WTC11 (cell line): ENCODE measurements around the gene LDLRAD3. TPM values are rescaled to one million over a fixed set of nuclear protein-coding genes. Genes with fewer than 3 reads are reported as not detected.

Source experiments
- ATAC-seq: fragments of 200-7000 bp; cut with Tn5 transposase; 2 replicates; pipeline ENCODE4 v1.10.0; 2021; ENCODE audit warnings: mild to moderate bottlenecking, moderate library complexity
- CTCF ChIA-PET: fragments of 300-600 bp; sonication (Branson Sonifier 250); formaldehyde crosslinking; loops from one replicate; lab custom pipeline; 2021; ENCODE audit warnings: antibody characterized with exemption; lab: Charles Lee
- POLR2A ChIA-PET: fragments of 350-600 bp; sonication (Branson Sonifier 250); formaldehyde crosslinking; loops from one replicate; lab custom pipeline; 2021; ENCODE audit warnings: antibody characterized with exemption; lab: Charles Lee
- DNase-seq: peaks from one replicate; pipeline ENCODE4 v3.0.0; 2021; ENCODE audit warnings: low spot score
- H3K27ac Mint-ChIP-seq: 2 replicates; pipeline ENCODE4 v1.8.0; 2021; ENCODE audit warnings: mixed read lengths
- H3K27me3 Mint-ChIP-seq: 2 replicates; pipeline ENCODE4 v1.8.0; 2021; ENCODE audit warnings: low read depth, mild to moderate bottlenecking, moderate library complexity, mixed read lengths
- H3K36me3 Mint-ChIP-seq: 2 replicates; pipeline ENCODE4 v1.8.0; 2021; ENCODE audit warnings: mixed read lengths
- H3K4me1 Mint-ChIP-seq: 2 replicates; pipeline ENCODE4 v1.8.0; 2022; ENCODE audit warnings: mixed read lengths
- H3K4me3 Mint-ChIP-seq: 2 replicates; pipeline ENCODE4 v1.8.0; 2021; ENCODE audit warnings: mild to moderate bottlenecking, moderate library complexity, mixed read lengths
- H3K9me3 Mint-ChIP-seq: 2 replicates; pipeline ENCODE4 v1.8.0; 2021; ENCODE audit warnings: mixed read lengths
- GRHL2 ChIP-seq: fragments of 250-450 bp; sonication (Bioruptor Pico); IDR thresholded peaks from 2 replicates; pipeline ENCODE4 v1.8.0; 2022; ENCODE audit warnings: mild to moderate bottlenecking, moderate library complexity; ENCODE audit not compliant: insufficient replicate concordance, severe bottlenecking
- JUN ChIP-seq: sonication (generic); formaldehyde crosslinking; IDR thresholded peaks from 2 replicates; pipeline ENCODE4 v1.8.0; 2023; ENCODE audit warnings: mild to moderate bottlenecking, missing genetic modification reagents
- NR3C1 ChIP-seq: sonication (generic); formaldehyde crosslinking; conservative IDR thresholded peaks from 2 replicates; pipeline ENCODE4 v1.8.1; 2023; ENCODE audit warnings: low read depth, mild to moderate bottlenecking, missing genetic modification reagents
- ZNF317 ChIP-seq: sonication (generic); formaldehyde crosslinking; IDR thresholded peaks from 2 replicates; pipeline ENCODE4 v1.8.1; 2023; ENCODE audit warnings: low read depth, mild to moderate bottlenecking, moderate library complexity, missing genetic modification reagents, borderline replicate concordance
- total RNA-seq: library from RNA; stranded (reverse); gene quantifications from 3 replicates; pipeline ENCODE4 v1.2.3, GENCODE V29; 2021
- TF ChIP-seq, protein P1 (sequence below): fragments of 250-450 bp; sonication (Bioruptor Pico); IDR thresholded peaks from 2 replicates; pipeline ENCODE4 v1.9.0; 2021; ENCODE audit warnings: mild to moderate bottlenecking, borderline replicate concordance
- TF ChIP-seq, protein P2 (sequence below): sonication (generic); formaldehyde crosslinking; IDR thresholded peaks from 2 replicates; pipeline ENCODE4 v1.8.0; 2022; ENCODE audit warnings: mild to moderate bottlenecking, missing genetic modification reagents
- TF ChIP-seq, protein P3 (sequence below): fragments of 250-450 bp; sonication (Bioruptor Pico); IDR thresholded peaks from 2 replicates; pipeline ENCODE4 v2.1.2; 2022; ENCODE audit warnings: mild to moderate bottlenecking, moderate library complexity
- TF ChIP-seq, protein P4 (sequence below): sonication (generic); formaldehyde crosslinking; IDR thresholded peaks from 2 replicates; pipeline ENCODE4 v1.8.1; 2023; ENCODE audit warnings: mild to moderate bottlenecking, moderate library complexity, missing genetic modification reagents
- TF ChIP-seq, protein P5 (sequence below): sonication (generic); formaldehyde crosslinking; IDR thresholded peaks from 2 replicates; pipeline ENCODE4 v1.8.1; 2023; ENCODE audit warnings: mild to moderate bottlenecking, missing genetic modification reagents, borderline replicate concordance
- TF ChIP-seq, protein P6 (sequence below): sonication (generic); formaldehyde crosslinking; IDR thresholded peaks from 2 replicates; pipeline ENCODE4 v1.8.1; 2022; ENCODE audit warnings: low read depth, missing genetic modification reagents, borderline replicate concordance

The LDLRAD3 gene
- total RNA-seq, 1 experiment from 2014 or later, result 14.5 TPM

DNA sequence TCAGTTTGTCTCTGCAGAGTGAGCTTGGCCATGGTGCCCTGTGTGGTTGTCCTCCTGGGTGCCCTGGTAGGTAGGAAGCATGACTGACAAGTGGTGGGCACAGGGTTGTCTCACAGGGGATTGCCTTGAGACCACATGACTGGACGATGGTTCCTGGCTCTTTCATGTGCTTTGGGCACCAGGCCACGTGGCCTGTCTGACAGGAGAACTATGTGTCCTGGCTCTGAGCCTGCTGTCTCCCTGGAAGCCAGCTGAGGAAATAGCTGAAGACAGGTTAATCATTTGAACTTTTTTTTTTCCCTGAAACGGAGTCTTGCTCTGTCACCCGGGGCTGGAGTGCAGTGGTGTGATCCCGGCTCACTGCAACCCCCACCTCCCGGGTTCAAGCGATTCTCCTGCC is 93.2 kb downstream of the LDLRAD3 start:
- TF ChIP-seq, protein P1, sequence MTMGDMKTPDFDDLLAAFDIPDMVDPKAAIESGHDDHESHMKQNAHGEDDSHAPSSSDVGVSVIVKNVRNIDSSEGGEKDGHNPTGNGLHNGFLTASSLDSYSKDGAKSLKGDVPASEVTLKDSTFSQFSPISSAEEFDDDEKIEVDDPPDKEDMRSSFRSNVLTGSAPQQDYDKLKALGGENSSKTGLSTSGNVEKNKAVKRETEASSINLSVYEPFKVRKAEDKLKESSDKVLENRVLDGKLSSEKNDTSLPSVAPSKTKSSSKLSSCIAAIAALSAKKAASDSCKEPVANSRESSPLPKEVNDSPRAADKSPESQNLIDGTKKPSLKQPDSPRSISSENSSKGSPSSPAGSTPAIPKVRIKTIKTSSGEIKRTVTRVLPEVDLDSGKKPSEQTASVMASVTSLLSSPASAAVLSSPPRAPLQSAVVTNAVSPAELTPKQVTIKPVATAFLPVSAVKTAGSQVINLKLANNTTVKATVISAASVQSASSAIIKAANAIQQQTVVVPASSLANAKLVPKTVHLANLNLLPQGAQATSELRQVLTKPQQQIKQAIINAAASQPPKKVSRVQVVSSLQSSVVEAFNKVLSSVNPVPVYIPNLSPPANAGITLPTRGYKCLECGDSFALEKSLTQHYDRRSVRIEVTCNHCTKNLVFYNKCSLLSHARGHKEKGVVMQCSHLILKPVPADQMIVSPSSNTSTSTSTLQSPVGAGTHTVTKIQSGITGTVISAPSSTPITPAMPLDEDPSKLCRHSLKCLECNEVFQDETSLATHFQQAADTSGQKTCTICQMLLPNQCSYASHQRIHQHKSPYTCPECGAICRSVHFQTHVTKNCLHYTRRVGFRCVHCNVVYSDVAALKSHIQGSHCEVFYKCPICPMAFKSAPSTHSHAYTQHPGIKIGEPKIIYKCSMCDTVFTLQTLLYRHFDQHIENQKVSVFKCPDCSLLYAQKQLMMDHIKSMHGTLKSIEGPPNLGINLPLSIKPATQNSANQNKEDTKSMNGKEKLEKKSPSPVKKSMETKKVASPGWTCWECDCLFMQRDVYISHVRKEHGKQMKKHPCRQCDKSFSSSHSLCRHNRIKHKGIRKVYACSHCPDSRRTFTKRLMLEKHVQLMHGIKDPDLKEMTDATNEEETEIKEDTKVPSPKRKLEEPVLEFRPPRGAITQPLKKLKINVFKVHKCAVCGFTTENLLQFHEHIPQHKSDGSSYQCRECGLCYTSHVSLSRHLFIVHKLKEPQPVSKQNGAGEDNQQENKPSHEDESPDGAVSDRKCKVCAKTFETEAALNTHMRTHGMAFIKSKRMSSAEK (CRISPR knock-in tag), result no peak
- TF ChIP-seq, protein P2, sequence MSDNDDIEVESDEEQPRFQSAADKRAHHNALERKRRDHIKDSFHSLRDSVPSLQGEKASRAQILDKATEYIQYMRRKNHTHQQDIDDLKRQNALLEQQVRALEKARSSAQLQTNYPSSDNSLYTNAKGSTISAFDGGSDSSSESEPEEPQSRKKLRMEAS (CRISPR knock-in tag), result no peak
- TF ChIP-seq, protein P3, sequence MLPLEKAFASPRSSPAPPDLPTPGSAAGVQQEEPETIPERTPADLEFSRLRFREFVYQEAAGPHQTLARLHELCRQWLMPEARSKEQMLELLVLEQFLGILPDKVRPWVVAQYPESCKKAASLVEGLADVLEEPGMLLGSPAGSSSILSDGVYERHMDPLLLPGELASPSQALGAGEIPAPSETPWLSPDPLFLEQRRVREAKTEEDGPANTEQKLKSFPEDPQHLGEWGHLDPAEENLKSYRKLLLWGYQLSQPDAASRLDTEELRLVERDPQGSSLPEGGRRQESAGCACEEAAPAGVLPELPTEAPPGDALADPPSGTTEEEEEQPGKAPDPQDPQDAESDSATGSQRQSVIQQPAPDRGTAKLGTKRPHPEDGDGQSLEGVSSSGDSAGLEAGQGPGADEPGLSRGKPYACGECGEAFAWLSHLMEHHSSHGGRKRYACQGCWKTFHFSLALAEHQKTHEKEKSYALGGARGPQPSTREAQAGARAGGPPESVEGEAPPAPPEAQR (CRISPR knock-in tag), result no peak
- TF ChIP-seq GRHL2 (CRISPR knock-in tag), result no peak
- H3K27me3 Mint-ChIP-seq, result no peaks in the 10 kb centered on the region
- CTCF ChIA-PET, result interaction anchor here (2.0 to 2.3 kb wide), 2 partner anchors 94 to 215 kb away, joined by 9 to 10 read pairs; no protein-coding TSS in a partner anchor
- DNase-seq (no peak), ATAC-seq (no peak)
- peaks cover 30% of the 10 kb centered on the region for H3K4me1 Mint-ChIP-seq
- no peak overlapping the region for H3K4me3 Mint-ChIP-seq
- POLR2A ChIA-PET, result no interaction called here
- no peak overlapping the region; the same call in 1 of the 2 replicates for H3K27ac Mint-ChIP-seq
- peaks cover 2% of the 10 kb centered on the region; the same call in 1 of the 2 replicates for H3K36me3 Mint-ChIP-seq
- peaks cover 3% of the 10 kb centered on the region; the same call in 1 of the 2 replicates for H3K9me3 Mint-ChIP-seq

DNA sequence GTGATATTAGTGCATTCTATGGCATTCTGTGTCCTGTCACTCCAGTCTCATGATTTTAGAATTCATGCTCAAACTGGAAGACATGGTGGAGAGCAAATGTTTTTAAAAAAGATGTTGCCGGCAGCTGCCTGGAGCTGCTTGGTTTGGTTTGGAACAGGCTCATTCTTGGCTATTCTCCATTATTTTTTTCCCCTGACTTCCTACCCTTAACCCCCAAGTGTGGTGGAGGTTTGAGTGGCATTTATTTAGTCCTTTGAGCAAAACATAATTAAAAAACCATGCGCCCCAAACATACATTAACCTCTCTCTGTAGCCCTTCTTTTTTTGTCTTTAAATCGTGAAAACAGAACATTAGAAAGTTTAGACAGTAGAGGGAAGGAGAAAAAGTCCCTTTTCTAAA is 94.7 kb downstream of the LDLRAD3 start:
- Mint-ChIP-seq H3K4me1 (peaks cover 23% of the 10 kb centered on the region), H3K36me3 (no peaks in the 10 kb centered on the region), H3K9me3 (no peaks in the 10 kb centered on the region), H3K27me3 (no peaks in the 10 kb centered on the region), H3K4me3 (no peak overlapping the region), H3K27ac (0 out of 2 replicates have a peak overlapping the region, but pooled peaks have one; percentile 18)
- no peak for DNase-seq
- TF ChIP-seq, protein P4, sequence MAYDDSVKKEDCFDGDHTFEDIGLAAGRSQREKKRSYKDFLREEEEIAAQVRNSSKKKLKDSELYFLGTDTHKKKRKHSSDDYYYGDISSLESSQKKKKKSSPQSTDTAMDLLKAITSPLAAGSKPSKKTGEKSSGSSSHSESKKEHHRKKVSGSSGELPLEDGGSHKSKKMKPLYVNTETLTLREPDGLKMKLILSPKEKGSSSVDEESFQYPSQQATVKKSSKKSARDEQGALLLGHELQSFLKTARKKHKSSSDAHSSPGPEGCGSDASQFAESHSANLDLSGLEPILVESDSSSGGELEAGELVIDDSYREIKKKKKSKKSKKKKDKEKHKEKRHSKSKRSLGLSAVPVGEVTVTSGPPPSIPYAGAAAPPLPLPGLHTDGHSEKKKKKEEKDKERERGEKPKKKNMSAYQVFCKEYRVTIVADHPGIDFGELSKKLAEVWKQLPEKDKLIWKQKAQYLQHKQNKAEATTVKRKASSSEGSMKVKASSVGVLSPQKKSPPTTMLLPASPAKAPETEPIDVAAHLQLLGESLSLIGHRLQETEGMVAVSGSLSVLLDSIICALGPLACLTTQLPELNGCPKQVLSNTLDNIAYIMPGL (CRISPR knock-in tag), result no peak
- POLR2A ChIA-PET, result interaction anchor here (0.6 kb wide), 1 partner anchor 110 kb away, joined by 3 read pairs; no protein-coding TSS in a partner anchor
- no peak for ATAC-seq
- CTCF ChIA-PET, result interaction anchor here (0.9 to 2.3 kb wide), 4 partner anchors 93 to 227 kb away, joined by 3 to 10 read pairs (median 6); no protein-coding TSS in a partner anchor

DNA sequence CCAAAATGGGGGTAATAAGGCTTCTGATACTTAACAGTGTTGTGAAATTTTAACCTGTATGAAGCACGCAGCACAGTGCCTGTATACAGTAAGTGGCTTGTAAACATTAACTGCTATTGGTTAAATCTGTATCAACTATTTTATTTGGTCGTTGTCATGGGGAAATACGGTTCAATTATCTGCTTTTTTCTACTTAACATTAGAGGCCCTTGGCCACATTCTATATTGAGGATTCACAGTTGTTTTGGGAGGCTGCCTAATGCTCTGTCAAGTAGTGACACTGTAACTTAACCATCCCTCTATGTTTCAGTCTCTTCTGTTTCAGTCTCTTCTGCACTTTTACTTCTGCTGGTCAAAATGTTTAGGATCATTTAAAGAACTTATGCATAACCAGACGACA is 95.6 kb downstream of the LDLRAD3 start:
- Mint-ChIP-seq H3K9me3 (no peaks in the 10 kb centered on the region), H3K4me3 (no peak overlapping the region), H3K27ac (peak overlapping the region; percentile 15; the same call in 1 of the 2 replicates), H3K4me1 (peaks cover 14% of the 10 kb centered on the region), H3K27me3 (no peaks in the 10 kb centered on the region), H3K36me3 (no peaks in the 10 kb centered on the region)
- ChIA-PET CTCF (interaction anchor here (0.7 to 1.5 kb wide), 4 partner anchors 14 to 217 kb away, joined by 3 to 5 read pairs (median 4); no protein-coding TSS in a partner anchor), POLR2A (interaction anchor here (0.6 kb wide), 1 partner anchor 111 kb away, joined by 3 read pairs; no protein-coding TSS in a partner anchor)
- TF ChIP-seq ZNF317 (CRISPR knock-in tag) (no peak), JUN (CRISPR knock-in tag) (no peak), NR3C1 (CRISPR knock-in tag) (no peak)
- TF ChIP-seq, protein P5, sequence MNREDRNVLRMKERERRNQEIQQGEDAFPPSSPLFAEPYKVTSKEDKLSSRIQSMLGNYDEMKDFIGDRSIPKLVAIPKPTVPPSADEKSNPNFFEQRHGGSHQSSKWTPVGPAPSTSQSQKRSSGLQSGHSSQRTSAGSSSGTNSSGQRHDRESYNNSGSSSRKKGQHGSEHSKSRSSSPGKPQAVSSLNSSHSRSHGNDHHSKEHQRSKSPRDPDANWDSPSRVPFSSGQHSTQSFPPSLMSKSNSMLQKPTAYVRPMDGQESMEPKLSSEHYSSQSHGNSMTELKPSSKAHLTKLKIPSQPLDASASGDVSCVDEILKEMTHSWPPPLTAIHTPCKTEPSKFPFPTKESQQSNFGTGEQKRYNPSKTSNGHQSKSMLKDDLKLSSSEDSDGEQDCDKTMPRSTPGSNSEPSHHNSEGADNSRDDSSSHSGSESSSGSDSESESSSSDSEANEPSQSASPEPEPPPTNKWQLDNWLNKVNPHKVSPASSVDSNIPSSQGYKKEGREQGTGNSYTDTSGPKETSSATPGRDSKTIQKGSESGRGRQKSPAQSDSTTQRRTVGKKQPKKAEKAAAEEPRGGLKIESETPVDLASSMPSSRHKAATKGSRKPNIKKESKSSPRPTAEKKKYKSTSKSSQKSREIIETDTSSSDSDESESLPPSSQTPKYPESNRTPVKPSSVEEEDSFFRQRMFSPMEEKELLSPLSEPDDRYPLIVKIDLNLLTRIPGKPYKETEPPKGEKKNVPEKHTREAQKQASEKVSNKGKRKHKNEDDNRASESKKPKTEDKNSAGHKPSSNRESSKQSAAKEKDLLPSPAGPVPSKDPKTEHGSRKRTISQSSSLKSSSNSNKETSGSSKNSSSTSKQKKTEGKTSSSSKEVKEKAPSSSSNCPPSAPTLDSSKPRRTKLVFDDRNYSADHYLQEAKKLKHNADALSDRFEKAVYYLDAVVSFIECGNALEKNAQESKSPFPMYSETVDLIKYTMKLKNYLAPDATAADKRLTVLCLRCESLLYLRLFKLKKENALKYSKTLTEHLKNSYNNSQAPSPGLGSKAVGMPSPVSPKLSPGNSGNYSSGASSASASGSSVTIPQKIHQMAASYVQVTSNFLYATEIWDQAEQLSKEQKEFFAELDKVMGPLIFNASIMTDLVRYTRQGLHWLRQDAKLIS (CRISPR knock-in tag), result no peak
- TF ChIP-seq, protein P6, sequence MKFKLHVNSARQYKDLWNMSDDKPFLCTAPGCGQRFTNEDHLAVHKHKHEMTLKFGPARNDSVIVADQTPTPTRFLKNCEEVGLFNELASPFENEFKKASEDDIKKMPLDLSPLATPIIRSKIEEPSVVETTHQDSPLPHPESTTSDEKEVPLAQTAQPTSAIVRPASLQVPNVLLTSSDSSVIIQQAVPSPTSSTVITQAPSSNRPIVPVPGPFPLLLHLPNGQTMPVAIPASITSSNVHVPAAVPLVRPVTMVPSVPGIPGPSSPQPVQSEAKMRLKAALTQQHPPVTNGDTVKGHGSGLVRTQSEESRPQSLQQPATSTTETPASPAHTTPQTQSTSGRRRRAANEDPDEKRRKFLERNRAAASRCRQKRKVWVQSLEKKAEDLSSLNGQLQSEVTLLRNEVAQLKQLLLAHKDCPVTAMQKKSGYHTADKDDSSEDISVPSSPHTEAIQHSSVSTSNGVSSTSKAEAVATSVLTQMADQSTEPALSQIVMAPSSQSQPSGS, result no peak
- DNase-seq, result no peak
- ATAC-seq, result no peak
